ENCODE measurements around the gene BTBD9.

The BTBD9 gene

GRCh38 chr6:38552121-38552520 lies 87.6 kb downstream of the BTBD9 start:
- DNase-seq: no peak

DNA sequence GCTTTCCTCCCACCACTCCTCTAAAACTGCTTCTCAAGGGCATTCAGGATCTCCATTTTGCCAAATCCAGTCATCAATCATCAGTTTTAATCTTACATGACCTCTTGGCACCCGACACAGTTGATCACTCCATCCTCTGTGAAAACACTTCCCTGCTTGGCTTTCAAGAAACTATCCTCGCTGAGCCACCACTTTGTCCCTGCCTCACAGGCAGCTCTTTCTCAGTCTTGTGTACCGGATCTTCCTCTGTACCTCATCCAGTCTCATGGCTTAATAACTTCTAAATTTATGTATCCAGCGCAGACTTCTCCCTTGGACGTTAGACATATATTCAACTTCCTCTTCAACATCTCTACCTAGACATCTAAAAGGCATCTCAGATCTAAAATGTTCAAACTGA lies 89.9 kb downstream of the BTBD9 start:
- no peak for DNase-seq

GRCh38 chr6:38549180-38549579 lies 90.5 kb downstream of the BTBD9 start:
- no peak for DNase-seq

- DNase-seq: no peak
These were observed 96.7 kb downstream of the BTBD9 start for GRCh38 chr6:38543022-38543421.

GRCh38 chr6:38542031-38542430 lies 97.7 kb downstream of the BTBD9 start:
- no peak for DNase-seq

GRCh38 chr6:38533064-38533463 lies 106.7 kb downstream of the BTBD9 start:
- no peak for DNase-seq

- no peak for DNase-seq
These were observed 108.6 kb downstream of the BTBD9 start for GRCh38 chr6:38531134-38531533.

DNA sequence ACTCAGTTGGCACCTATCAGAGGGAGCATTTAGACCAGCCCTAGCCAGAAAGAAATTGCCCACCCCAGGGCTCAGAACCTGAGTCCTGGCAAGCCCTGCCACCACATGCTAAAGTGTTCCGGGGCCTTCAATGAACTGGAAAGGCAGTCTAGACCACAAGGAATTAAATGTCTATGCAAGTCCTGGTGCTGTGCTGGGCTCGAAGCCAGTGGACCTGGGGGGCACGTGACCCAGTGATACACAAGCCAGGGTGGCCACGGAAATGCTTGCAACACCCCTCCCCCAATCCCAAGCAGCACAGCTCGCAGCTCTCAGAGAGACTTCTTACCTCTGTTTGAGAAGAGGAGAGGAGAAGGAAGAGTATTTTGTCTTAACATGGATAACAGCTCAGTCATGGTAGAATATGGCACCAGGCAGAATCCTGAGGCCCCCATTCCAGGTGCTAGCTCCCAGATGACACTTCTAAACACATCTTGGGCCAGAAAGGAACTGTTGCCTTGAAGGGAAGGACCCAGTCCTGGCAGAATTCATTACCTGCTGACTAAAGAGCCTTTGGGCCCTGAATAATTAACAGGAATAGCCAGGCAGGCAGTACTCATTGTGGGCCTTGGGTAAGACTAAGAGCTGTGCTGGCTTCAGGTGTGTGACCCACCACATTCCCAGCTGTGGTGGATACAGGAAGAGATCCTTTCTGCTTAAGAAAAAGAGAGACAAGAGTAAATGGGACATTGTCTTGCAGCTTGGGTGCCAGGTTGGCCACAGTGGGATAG lies 111.3 kb downstream of the BTBD9 start:
- DNase-seq: no peak

DNA sequence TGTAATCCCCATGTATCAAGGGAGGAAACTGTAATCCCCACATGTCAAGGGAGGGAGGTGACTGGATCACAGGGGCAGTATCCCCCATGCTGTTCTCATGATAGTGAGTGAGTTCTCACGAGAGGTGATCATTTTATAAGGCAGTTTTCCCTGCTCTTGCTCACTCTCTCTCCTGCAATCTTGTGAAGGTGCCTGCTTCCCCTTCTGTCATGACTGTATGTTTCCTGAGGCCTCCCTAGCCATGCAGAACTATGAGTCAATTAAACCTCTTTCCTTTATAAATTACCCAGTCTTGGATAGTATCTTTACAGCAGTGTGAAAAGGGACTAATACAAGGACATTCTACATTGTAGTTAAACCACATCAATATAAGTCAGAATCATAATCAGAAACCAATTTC lies 112.4 kb downstream of the BTBD9 start:
- no peak for DNase-seq

DNA sequence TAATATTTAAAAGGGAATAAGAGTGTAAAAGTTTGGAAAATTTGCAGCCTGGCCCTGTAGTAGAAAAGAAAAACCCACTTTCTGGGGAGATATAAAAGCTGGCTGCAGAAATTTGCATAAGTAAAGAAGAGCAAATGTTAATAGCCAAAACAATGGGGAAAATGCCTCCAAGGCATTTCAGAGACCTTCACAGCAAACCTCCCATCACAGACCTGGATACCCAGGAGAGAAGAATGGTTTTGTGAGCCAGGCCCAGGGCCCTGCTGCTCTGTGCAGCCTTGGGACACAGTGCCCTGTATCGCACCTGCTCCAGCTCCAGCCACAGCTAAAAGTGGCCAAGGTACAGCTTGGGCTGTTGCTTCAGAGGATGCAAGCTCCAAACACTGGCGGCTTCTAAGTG lies 113.8 kb downstream of the BTBD9 start:
- DNase-seq: no peak

DNA sequence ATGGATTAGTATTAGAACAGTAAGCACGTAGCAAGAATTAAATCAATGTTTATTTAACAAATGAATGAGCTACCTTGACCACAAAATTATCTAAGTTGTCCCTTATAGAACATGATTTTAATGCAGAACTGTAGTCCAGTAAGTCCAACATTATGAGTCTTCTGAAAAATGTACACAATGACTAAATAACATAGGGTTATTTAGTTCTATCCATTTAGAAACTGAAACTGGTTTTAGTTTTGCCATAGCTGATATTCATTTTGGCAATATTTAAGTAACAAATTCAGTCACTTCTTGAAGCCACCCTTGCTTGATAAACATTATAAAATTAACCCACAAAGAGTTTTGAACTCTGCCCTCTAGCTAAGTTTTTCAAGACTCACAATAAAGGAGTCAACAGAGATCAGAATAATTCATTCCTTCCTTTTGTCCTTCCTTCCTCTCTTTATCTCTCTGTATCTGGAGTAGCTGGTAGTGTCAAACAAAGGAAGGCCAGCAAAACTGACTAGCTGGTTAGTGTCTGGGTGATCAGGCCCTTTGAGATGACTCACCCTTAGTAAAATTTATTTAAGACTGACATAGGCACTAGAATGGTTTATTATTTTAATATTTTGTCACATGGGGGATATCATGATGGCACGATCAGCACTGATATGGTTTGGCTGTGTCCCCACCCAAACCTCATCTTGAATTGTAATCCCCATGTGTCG lies 115.1 kb downstream of the BTBD9 start:
- DNase-seq: no peak

DNA sequence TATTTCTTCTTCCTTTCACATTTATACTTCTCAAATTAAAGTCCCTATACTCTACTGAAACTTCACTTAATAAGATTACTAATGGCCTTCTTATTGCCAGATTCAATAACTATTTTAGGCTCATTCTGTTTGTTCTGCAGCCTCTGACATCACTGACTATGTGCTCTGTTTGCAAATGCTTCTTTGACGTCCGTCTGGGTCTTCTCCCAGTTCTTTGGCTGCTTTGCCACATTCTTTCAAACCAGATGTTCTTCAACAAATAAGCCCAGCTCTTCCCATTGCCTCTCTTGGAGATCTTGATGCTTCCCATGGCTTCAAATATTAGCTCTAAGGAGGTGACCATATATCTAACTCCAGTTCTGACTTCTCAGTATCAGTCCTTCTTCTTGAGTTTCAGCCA lies 117.4 kb downstream of the BTBD9 start:
- DNase-seq: no peak

DNA sequence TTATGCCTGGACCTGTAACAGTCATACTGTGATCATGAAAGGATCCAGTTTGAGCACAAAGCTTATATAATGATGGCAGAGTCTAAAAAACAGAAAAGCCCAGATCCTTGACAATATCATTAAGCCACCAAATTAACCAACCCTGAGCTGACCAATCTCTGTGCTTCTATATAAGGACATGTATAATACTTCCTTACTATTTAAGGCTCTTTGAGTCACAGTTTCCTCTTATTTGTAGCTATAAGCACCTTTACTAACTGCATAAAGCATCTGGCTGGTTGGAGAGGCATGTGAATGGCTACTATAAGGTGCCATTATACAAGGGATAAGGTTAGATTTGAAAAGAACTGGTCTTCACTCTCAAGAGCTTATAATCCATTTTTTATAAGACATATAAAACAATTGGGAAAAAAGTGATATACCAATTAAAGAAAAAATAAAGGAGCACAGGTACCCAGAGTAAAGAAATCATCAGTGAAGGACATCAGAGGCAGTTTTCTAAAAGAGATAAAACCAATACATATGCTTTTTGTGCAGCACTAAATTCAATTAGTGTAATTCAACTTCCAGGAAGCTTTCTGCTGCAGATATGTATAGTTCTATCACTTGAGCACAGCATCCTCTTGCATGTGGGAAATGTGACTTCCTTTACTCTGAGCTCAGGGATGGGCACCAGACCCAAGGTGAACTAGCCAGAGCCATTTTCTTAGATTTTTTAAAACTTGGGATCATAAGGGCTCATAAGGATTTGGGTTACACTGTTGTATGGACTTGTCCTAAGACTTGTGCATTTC lies 121.0 kb downstream of the BTBD9 start:
- no peak for DNase-seq

GRCh38 chr6:38517005-38517404 lies 122.7 kb downstream of the BTBD9 start:
- no peak for DNase-seq

DNA sequence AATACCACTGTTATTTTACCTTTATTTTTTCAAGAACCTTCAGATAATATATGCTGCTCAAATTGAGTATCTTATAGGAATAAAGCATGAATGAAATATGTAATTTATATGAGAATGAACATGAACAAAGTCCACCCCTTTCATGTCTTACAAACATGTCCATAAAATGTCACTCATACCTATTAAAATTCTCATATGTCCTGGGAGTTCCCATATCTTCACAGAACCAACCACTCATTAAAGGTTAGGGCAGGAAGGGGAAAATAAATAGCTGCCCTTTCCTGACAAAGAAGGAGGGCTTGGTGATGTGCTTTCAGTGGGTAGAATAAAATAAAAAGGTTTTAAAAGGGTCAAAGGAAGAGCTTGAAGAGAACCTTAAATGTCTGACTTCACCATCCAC lies 125.3 kb downstream of the BTBD9 start:
- no peak for DNase-seq

DNA sequence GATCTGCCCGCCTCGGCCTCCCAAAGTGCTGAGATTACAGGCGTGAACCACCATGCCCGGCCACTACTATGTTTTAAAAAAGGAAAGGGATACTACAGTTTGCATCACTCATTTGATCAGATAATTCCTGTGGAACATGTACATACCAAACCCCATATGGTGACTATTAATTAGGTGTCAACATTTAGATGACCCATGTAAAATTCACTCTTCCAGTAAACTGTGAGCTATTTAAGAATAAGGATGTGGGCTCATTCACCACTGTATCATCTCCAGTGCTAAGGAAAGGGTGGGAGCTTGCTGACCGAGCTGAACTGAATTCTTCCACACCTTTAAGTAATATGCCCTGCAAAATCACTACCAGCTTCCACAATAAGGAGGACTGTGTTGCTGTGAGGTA lies 127.5 kb downstream of the BTBD9 start:
- DNase-seq: no peak

GRCh38 chr6:38510205-38510604 lies 129.5 kb downstream of the BTBD9 start:
- no peak for DNase-seq

DNA sequence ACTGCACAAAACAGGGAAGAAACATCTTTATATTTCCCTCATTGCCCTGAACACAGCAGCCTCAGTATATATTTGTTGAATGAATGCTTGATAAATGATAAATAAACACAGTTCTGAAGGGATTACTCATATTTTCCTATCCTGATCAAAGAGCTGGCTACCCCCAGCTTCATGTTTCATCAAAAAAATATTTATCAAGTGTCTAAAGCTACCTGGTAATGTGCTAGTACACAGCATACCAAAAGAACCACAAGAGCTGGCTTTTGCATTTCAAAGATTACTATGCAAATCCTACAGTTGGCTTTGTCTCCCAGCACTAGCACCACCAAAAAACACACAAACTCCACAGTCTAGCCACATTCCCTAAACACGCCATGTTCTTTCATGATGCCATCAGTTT lies 130.0 kb downstream of the BTBD9 start:
- DNase-seq: no peak

GRCh38 chr6:38508894-38509293 lies 130.8 kb downstream of the BTBD9 start:
- DNase-seq: no peak

DNA sequence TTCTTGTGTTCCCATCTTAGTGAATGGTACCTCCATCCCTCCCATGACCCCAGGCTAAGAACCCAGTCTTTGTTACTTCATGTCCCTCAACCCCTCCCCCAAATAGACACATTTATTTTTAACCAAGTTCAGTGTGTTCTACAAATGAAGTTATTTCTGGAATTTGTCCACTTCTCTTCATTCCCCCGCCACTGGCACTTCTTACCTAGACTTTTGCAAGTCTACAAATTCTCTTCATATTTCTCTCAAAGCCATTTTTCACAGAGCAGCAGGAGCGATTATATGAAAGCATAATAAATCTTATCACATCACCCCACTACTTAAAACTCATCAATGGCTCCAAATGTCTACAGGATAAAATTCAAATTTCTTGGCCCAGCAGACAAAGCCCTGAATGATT lies 131.4 kb downstream of the BTBD9 start:
- DNase-seq: no peak

DNA sequence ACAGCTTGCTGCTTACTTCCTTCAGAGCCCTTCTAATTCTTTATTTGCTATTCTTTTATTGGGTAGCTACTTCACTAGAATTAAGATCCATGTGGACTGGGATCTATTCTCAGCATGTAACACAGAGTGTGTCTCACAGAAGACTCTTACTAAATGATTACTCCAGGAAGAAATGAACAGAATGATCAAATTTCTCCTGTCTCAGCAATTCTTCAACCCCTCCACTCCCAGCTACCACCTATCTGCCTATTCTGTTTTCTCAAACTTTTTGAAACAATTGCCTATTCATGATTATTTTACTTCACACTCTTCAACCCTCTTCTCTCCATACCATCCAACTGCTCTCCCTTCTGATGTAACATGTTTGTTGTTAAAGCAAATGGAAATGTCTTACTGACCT lies 132.6 kb downstream of the BTBD9 start:
- no peak for DNase-seq

- DNase-seq: no peak
These were observed 133.9 kb downstream of the BTBD9 start for GRCh38 chr6:38505826-38506225.

GRCh38 chr6:38504996-38505395 lies 134.7 kb downstream of the BTBD9 start:
- no peak for DNase-seq

Data from stimulated activated CD4-positive, alpha-beta T cell treated with anti-CD3 and anti-CD28 coated beads, Interleukin-4, amount 100 ng/mL, for 24 hours (primary cell).